ENCODE measurements around the gene CLIP1. TPM values are rescaled to one million over a fixed set of nuclear protein-coding genes. Genes with fewer than 3 reads are reported as not detected.

Gene CLIP1
- total and polyA plus RNA-seq, 5 donors from 2014 or later, result 17.1 to 99.8 (median 18.8) TPM

GRCh38 chr12:122460061-122460460 lies 37.6 kb upstream of the CLIP1 start:
- Mint-ChIP-seq H3K4me3 (no peak overlapping the region), H3K27ac (no peak overlapping the region)

DNA sequence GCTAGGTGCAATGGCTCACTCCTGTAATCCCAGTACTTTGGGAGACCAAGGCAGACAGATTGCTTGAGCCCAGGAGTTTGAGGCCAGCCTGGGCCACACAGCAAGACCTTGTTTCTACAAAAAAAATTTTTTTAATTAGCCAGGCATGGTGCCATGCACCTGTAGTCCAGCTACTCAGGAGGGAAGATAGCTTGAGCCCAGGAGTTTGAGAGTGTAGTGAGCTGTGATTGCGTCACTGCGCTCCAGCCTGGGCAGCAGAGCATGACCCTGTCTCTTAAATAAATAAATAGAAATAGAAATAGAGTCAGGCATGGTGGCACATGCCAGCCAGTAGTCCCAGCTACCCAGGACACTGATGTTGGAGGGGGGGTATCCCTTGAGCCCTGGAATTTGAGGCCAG lies 36.7 kb upstream of the CLIP1 start:
- Mint-ChIP-seq H3K4me3 (no peak overlapping the region), H3K4me1 (peaks cover 0 to 18% (median 7%) of the 10 kb centered on the region in 4 donors), H3K36me3 (no peaks in the 10 kb centered on the region), H3K9me3 (no peaks in the 10 kb centered on the region), H3K27me3 (no peaks in the 10 kb centered on the region), H3K27ac (no peak overlapping the region)
- Histone ChIP-seq H3K27me3 (ENCODE audit: control insufficient read depth, insufficient read depth, low read length) (no peaks in the 10 kb centered on the region), H3K36me3 (ENCODE audit: control insufficient read depth, insufficient read depth, low read length) (no peaks in the 10 kb centered on the region), H3K4me1 (ENCODE audit: control insufficient read depth, insufficient read depth, low read length, poor library complexity, severe bottlenecking) (peaks cover 3% of the 10 kb centered on the region), H3K4me3 (ENCODE audit: low read depth, low read length) (no peak overlapping the region), H3K9me3 (ENCODE audit: control insufficient read depth in 2 of 2, low read length in 2 of 2) (no peaks in the 10 kb centered on the region), H3K27ac (ENCODE audit: insufficient read depth, low read length, poor library complexity, severe bottlenecking) (no peak overlapping the region)
- DNase-seq (no peak), ATAC-seq (ENCODE audit: low read depth in 2 of 2) (no peak)

More at GRCh38 chr12:122460061-122460460, 37.6 kb upstream of the CLIP1 start:
- Mint-ChIP-seq H3K4me1 (peaks cover 0 to 11% (median 5%) of the 10 kb centered on the region in 4 donors), H3K9me3 (no peaks in the 10 kb centered on the region), H3K27me3 (no peaks in the 10 kb centered on the region), H3K36me3 (no peaks in the 10 kb centered on the region)
- H3K4me3 ChIP-seq (ENCODE audit: low read depth, low read length), result no peak overlapping the region
- H3K27me3 ChIP-seq (ENCODE audit: control insufficient read depth, insufficient read depth, low read length), result no peaks in the 10 kb centered on the region
- H3K36me3 ChIP-seq (ENCODE audit: control insufficient read depth, insufficient read depth, low read length), result no peaks in the 10 kb centered on the region
- H3K27ac ChIP-seq (ENCODE audit: insufficient read depth, low read length, poor library complexity, severe bottlenecking), result no peak overlapping the region
- no peaks in the 10 kb centered on the region for H3K9me3 ChIP-seq (ENCODE audit: control insufficient read depth in 2 of 2, low read length in 2 of 2)
- no peak for ATAC-seq (ENCODE audit: low read depth in 2 of 2)
- H3K4me1 ChIP-seq (ENCODE audit: control insufficient read depth, insufficient read depth, low read length, poor library complexity, severe bottlenecking), result no peaks in the 10 kb centered on the region
- DNase-seq, result no peak

GRCh38 chr12:122458105-122459035 lies 35.9 kb upstream of the CLIP1 start:
- peak overlapping the region in 1 of 3 donors; percentile 23 for H3K27ac Mint-ChIP-seq
- DNase-seq, result no peak
- H3K4me3 Mint-ChIP-seq, result no peak overlapping the region
- no peak for ATAC-seq (ENCODE audit: low read depth in 2 of 2)
- no peaks in the 10 kb centered on the region for H3K36me3 ChIP-seq (ENCODE audit: control insufficient read depth, insufficient read depth, low read length)
- no peaks in the 10 kb centered on the region for H3K9me3 ChIP-seq (ENCODE audit: control insufficient read depth in 2 of 2, low read length in 2 of 2)
- H3K4me3 ChIP-seq (ENCODE audit: low read depth, low read length), result no peak overlapping the region
- no peaks in the 10 kb centered on the region for H3K36me3 Mint-ChIP-seq
- H3K4me1 Mint-ChIP-seq, result peaks cover 6 to 26% (median 14%) of the 10 kb centered on the region in 4 donors
- H3K27ac ChIP-seq (ENCODE audit: insufficient read depth, low read length, poor library complexity, severe bottlenecking), result no peak overlapping the region
- peaks cover 5% of the 10 kb centered on the region for H3K27me3 Mint-ChIP-seq
- H3K27me3 ChIP-seq (ENCODE audit: control insufficient read depth, insufficient read depth, low read length), result no peaks in the 10 kb centered on the region
- no peaks in the 10 kb centered on the region for H3K9me3 Mint-ChIP-seq
- H3K4me1 ChIP-seq (ENCODE audit: control insufficient read depth, insufficient read depth, low read length, poor library complexity, severe bottlenecking), result peaks cover 11% of the 10 kb centered on the region

DNA sequence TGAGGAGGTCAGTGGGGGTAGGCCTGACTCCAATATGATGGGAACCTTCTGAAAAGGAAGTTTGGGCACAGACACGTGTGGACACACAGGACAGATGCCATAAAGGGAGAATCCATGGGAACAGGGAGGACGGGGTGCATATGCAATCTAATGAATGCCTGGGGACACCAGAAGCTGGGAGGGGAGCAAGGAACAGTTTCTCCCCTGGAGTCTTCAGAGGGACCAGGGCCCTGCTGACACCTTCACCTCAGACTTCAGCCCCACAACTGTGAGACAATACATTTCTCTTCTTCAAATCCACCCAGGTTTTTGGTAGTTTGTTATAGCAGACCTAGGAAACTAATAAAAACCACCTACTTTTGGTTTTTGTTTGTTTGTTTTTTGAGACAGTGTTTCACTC lies 35.2 kb upstream of the CLIP1 start:
- H3K27me3 ChIP-seq (ENCODE audit: control insufficient read depth, insufficient read depth, low read length), result no peaks in the 10 kb centered on the region
- no peaks in the 10 kb centered on the region for H3K9me3 ChIP-seq (ENCODE audit: control insufficient read depth in 2 of 2, low read length in 2 of 2)
- no peak overlapping the region for H3K27ac ChIP-seq (ENCODE audit: insufficient read depth, low read length, poor library complexity, severe bottlenecking)
- H3K4me1 ChIP-seq (ENCODE audit: control insufficient read depth, insufficient read depth, low read length, poor library complexity, severe bottlenecking), result peaks cover 19% of the 10 kb centered on the region
- no peak for ATAC-seq (ENCODE audit: low read depth in 2 of 2)
- Mint-ChIP-seq H3K9me3 (no peaks in the 10 kb centered on the region), H3K4me3 (no peak overlapping the region), H3K4me1 (peaks cover 6 to 33% (median 21%) of the 10 kb centered on the region in 4 donors), H3K27ac (peak overlapping the region in 2 of 3 donors; percentile 23 to 62), H3K36me3 (no peaks in the 10 kb centered on the region), H3K27me3 (peaks cover 6% of the 10 kb centered on the region)
- no peak overlapping the region for H3K4me3 ChIP-seq (ENCODE audit: low read depth, low read length)
- H3K36me3 ChIP-seq (ENCODE audit: control insufficient read depth, insufficient read depth, low read length), result no peaks in the 10 kb centered on the region
- DNase-seq, result no peak

GRCh38 chr12:122454739-122455138 lies 32.3 kb upstream of the CLIP1 start:
- ATAC-seq (ENCODE audit: low read depth in 2 of 2), result no peak
- no peaks in the 10 kb centered on the region for H3K36me3 ChIP-seq (ENCODE audit: control insufficient read depth, insufficient read depth, low read length)
- no peak for DNase-seq
- Mint-ChIP-seq H3K27ac (peak overlapping the region in 1 of 3 donors; percentile 9), H3K36me3 (no peaks in the 10 kb centered on the region), H3K4me1 (peaks cover 6 to 41% (median 24%) of the 10 kb centered on the region in 4 donors), H3K9me3 (no peaks in the 10 kb centered on the region), H3K4me3 (peak overlapping the region in 2 of 4 donors; percentile 8 to 58), H3K27me3 (peaks cover 6% of the 10 kb centered on the region)
- no peaks in the 10 kb centered on the region for H3K27me3 ChIP-seq (ENCODE audit: control insufficient read depth, insufficient read depth, low read length)
- H3K9me3 ChIP-seq (ENCODE audit: control insufficient read depth in 2 of 2, low read length in 2 of 2), result no peaks in the 10 kb centered on the region
- H3K4me1 ChIP-seq (ENCODE audit: control insufficient read depth, insufficient read depth, low read length, poor library complexity, severe bottlenecking), result peaks cover 28% of the 10 kb centered on the region
- H3K27ac ChIP-seq (ENCODE audit: insufficient read depth, low read length, poor library complexity, severe bottlenecking), result no peak overlapping the region
- H3K4me3 ChIP-seq (ENCODE audit: low read depth, low read length), result no peak overlapping the region

DNA sequence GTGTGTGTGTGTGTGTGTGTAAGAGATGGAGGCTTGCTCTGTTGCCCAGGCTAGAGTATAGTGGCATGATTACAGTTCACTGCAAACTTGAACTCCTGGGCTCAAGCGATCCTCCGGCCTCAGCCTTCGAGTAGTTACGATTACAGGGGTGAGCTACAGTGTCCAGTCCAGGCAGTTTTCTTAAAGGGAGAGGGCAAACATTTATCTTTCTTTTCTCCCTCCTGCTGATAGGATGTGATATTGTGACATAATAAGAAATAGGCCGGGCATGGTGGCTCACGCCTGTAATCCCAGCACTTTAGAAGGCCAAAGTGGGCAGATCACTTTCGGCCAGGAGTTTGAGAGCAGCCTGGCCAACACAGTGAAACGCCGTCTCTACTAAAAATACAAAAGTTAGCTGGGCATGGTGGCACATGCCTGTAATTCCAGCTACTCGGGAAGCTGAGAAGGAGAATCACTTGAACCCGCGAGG lies 31.8 kb upstream of the CLIP1 start:
- Mint-ChIP-seq H3K9me3 (no peaks in the 10 kb centered on the region), H3K27ac (peak overlapping the region; percentile 77 to 98 (median 96)), H3K27me3 (peaks cover 6% of the 10 kb centered on the region), H3K4me1 (peaks cover 6 to 41% (median 24%) of the 10 kb centered on the region in 4 donors), H3K36me3 (no peaks in the 10 kb centered on the region), H3K4me3 (peak overlapping the region in 2 of 4 donors; percentile 63 to 82)
- Histone ChIP-seq H3K36me3 (ENCODE audit: control insufficient read depth, insufficient read depth, low read length) (no peaks in the 10 kb centered on the region), H3K4me1 (ENCODE audit: control insufficient read depth, insufficient read depth, low read length, poor library complexity, severe bottlenecking) (peaks cover 28% of the 10 kb centered on the region), H3K27me3 (ENCODE audit: control insufficient read depth, insufficient read depth, low read length) (no peaks in the 10 kb centered on the region), H3K27ac (ENCODE audit: insufficient read depth, low read length, poor library complexity, severe bottlenecking) (peak overlapping the region; percentile 82), H3K4me3 (ENCODE audit: low read depth, low read length) (peak overlapping the region; percentile 59), H3K9me3 (ENCODE audit: control insufficient read depth in 2 of 2, low read length in 2 of 2) (no peaks in the 10 kb centered on the region)
- DNase-seq (no peak), ATAC-seq (ENCODE audit: low read depth in 2 of 2) (no peak)

- Mint-ChIP-seq H3K9me3 (no peaks in the 10 kb centered on the region), H3K4me3 (peak overlapping the region; percentile 63 to 89 (median 86)), H3K36me3 (no peaks in the 10 kb centered on the region), H3K27ac (peak overlapping the region; percentile 96 to 100 (median 98)), H3K4me1 (peaks cover 6 to 39% (median 23%) of the 10 kb centered on the region in 4 donors), H3K27me3 (peaks cover 6% of the 10 kb centered on the region)
- peak overlapping the region; percentile 82 for H3K27ac ChIP-seq (ENCODE audit: insufficient read depth, low read length, poor library complexity, severe bottlenecking)
- peak overlapping the region; percentile 42 for H3K4me3 ChIP-seq (ENCODE audit: low read depth, low read length)
- H3K9me3 ChIP-seq (ENCODE audit: control insufficient read depth in 2 of 2, low read length in 2 of 2), result no peaks in the 10 kb centered on the region
- ATAC-seq (ENCODE audit: low read depth in 2 of 2), result peak in 1 of 2 donors; percentile 15
- no peaks in the 10 kb centered on the region for H3K27me3 ChIP-seq (ENCODE audit: control insufficient read depth, insufficient read depth, low read length)
- H3K36me3 ChIP-seq (ENCODE audit: control insufficient read depth, insufficient read depth, low read length), result no peaks in the 10 kb centered on the region
- peak in 2 of 3 donors; percentile 24 to 52 for DNase-seq
- peaks cover 28% of the 10 kb centered on the region for H3K4me1 ChIP-seq (ENCODE audit: control insufficient read depth, insufficient read depth, low read length, poor library complexity, severe bottlenecking)
These were observed 30.3 kb upstream of the CLIP1 start for GRCh38 chr12:122452701-122453285.

Data from CD4-positive, CD25-positive, alpha-beta regulatory T cell (primary cell).